ENCODE measurements around the gene CEP57.

The CEP57 gene

GRCh38 chr11:95789506-95790122 lies 684 bp upstream of the CEP57 start, which contains the start of gene FAM76B:
FAM76B (minus strand) TSS chr11:95789782; CDS start chr11:95789478, 304 bp downstream.
- no peak for TF ChIP-seq CTCF (IDR thresholded peaks at IDR 0.05; ENCODE audit: low read depth, low read length)
- H3K4me3 ChIP-seq (replicated peaks in 1 of 2; ENCODE audit: low read depth in 2 of 2, low read length in 2 of 2), result peak within 1 kb of the TSS; percentile 88 to 97
- peak; percentile 99 for DNase-seq (ENCODE audit: low read depth in 2 of 2)

- TF ChIP-seq CTCF (IDR thresholded peaks at IDR 0.05; ENCODE audit: low read depth, low read length), result no peak
Measured at GRCh38 chr11:95790933-95791708, 823 bp downstream of the CEP57 start.

GRCh38 chr11:95791709-95792033 lies 1.4 kb downstream of the CEP57 start:
- TF ChIP-seq CTCF (IDR thresholded peaks at IDR 0.05; ENCODE audit: low read depth, low read length), result no peak
- peak overlapping the region; percentile 88 to 97 for H3K4me3 ChIP-seq (replicated peaks in 1 of 2; ENCODE audit: low read depth in 2 of 2, low read length in 2 of 2)
- DNase-seq (ENCODE audit: low read depth in 2 of 2), result no peak

More at GRCh38 chr11:95790933-95791708, 823 bp downstream of the CEP57 start:
- peak; percentile 64 to 79 for DNase-seq (ENCODE audit: low read depth in 2 of 2)
- H3K4me3 ChIP-seq (replicated peaks in 1 of 2; ENCODE audit: low read depth in 2 of 2, low read length in 2 of 2), result peak overlapping the region; percentile 88 to 97

- no peak overlapping the region for H3K4me3 ChIP-seq (replicated peaks in 1 of 2; ENCODE audit: low read depth in 2 of 2, low read length in 2 of 2)
- no peak for DNase-seq (ENCODE audit: low read depth in 2 of 2)
- TF ChIP-seq CTCF (IDR thresholded peaks at IDR 0.05; ENCODE audit: low read depth, low read length), result no peak
Measured at GRCh38 chr11:95792200-95792599, 1.9 kb downstream of the CEP57 start.

- H3K4me3 ChIP-seq (replicated peaks in 1 of 2; ENCODE audit: low read depth in 2 of 2, low read length in 2 of 2), result no peak overlapping the region
- TF ChIP-seq CTCF (IDR thresholded peaks at IDR 0.05; ENCODE audit: low read depth, low read length), result no peak
- no peak for DNase-seq (ENCODE audit: low read depth in 2 of 2)
Measured at GRCh38 chr11:95792700-95793099, 2.4 kb downstream of the CEP57 start.

- TF ChIP-seq CTCF (IDR thresholded peaks at IDR 0.05; ENCODE audit: low read depth, low read length), result no peak
- no peak overlapping the region for H3K4me3 ChIP-seq (replicated peaks in 1 of 2; ENCODE audit: low read depth in 2 of 2, low read length in 2 of 2)
- peak in 1 of 2 donors; percentile 4 for DNase-seq (ENCODE audit: low read depth in 2 of 2)
Measured at GRCh38 chr11:95793116-95793515, 2.8 kb downstream of the CEP57 start.
